ENCODE results near the gene MARCHF10.
"Not testable (repeated sequence)": the region's sequence is repeated elsewhere in the genome, so short reads cannot be mapped to it uniquely, and the experiment has no call there.

The MARCHF10 gene

GRCh38 chr17:62701706-62702085 lies 106.4 kb downstream of the MARCHF10 start:
- Histone ChIP-seq H2BK12ac (ENCODE audit: low read length in 2 of 2) (peak overlapping the region in 1 of 2 experiments; percentile 15), H3K4me2 (ENCODE audit: low read length, poor library complexity, severe bottlenecking) (no peak overlapping the region), H3K4me3 (ENCODE audit: insufficient read depth in 1 of 2, low read depth in 1 of 2, low read length in 2 of 2) (no peak overlapping the region), H2BK15ac (ENCODE audit: low read depth, poor library complexity, severe bottlenecking) (no peak overlapping the region), H3K4me1 (ENCODE audit: control insufficient read depth, insufficient read depth, low read depth, low read length) (peaks cover 22% of the 10 kb centered on the region), H3K79me1 (replicated peaks; ENCODE audit: low read length, poor library complexity, severe bottlenecking) (peaks cover 14% of the 10 kb centered on the region), H3K9me3 (ENCODE audit: control insufficient read depth, low read length) (no peaks in the 10 kb centered on the region), H2BK120ac (ENCODE audit: low read depth, low read length) (no peak overlapping the region), H2BK5ac (ENCODE audit: low read depth, low read length, poor library complexity, severe bottlenecking) (no peak overlapping the region), H3K36me3 (ENCODE audit: control insufficient read depth in 1 of 2, insufficient read depth in 2 of 2, low read depth in 1 of 2, low read length in 2 of 2) (no peaks in the 10 kb centered on the region), H2AFZ (ENCODE audit: low read depth, low read length) (no peak overlapping the region), H2AK5ac (ENCODE audit: low read length, severe bottlenecking) (no peak overlapping the region), H4K8ac (ENCODE audit: low read length) (no peak overlapping the region), H3K27ac (ENCODE audit: low read length, poor library complexity, severe bottlenecking) (no peak overlapping the region), H3K9ac (ENCODE audit: low read length) (no peak overlapping the region), H3K18ac (ENCODE audit: low read depth in 1 of 2, low read length in 2 of 2) (no peak overlapping the region), H4K91ac (ENCODE audit: low read length) (no peak overlapping the region), H3K27me3 (ENCODE audit: control insufficient read depth in 1 of 2, insufficient read depth in 1 of 2, low read length in 2 of 2) (no peaks in the 10 kb centered on the region), H3K4ac (ENCODE audit: low read depth in 1 of 2, low read length in 2 of 2) (no peak overlapping the region), H3K23ac (ENCODE audit: low read length in 2 of 2) (no peak overlapping the region), H3K14ac (ENCODE audit: low read length in 2 of 2) (no peak overlapping the region)
- no peak for DNase-seq
- 92% methylated on average over 8 of the region's 8 CpGs for WGBS

- Histone ChIP-seq H2BK12ac (ENCODE audit: low read length in 2 of 2) (no peak overlapping the region), H2AFZ (ENCODE audit: low read depth, low read length) (no peak overlapping the region), H3K9me3 (ENCODE audit: control insufficient read depth, low read length) (no peaks in the 10 kb centered on the region), H3K36me3 (ENCODE audit: control insufficient read depth in 1 of 2, insufficient read depth in 2 of 2, low read depth in 1 of 2, low read length in 2 of 2) (no peaks in the 10 kb centered on the region), H3K14ac (ENCODE audit: low read length in 2 of 2) (no peak overlapping the region), H3K18ac (ENCODE audit: low read depth in 1 of 2, low read length in 2 of 2) (no peak overlapping the region), H2AK5ac (ENCODE audit: low read length, severe bottlenecking) (no peak overlapping the region), H3K79me1 (replicated peaks; ENCODE audit: low read length, poor library complexity, severe bottlenecking) (peaks cover 10% of the 10 kb centered on the region), H3K27ac (ENCODE audit: low read length, poor library complexity, severe bottlenecking) (no peak overlapping the region), H3K23ac (ENCODE audit: low read length in 2 of 2) (no peak overlapping the region), H3K27me3 (ENCODE audit: control insufficient read depth in 1 of 2, insufficient read depth in 1 of 2, low read length in 2 of 2) (no peaks in the 10 kb centered on the region), H4K91ac (ENCODE audit: low read length) (no peak overlapping the region), H4K8ac (ENCODE audit: low read length) (no peak overlapping the region), H3K9ac (ENCODE audit: low read length) (no peak overlapping the region), H2BK15ac (ENCODE audit: low read depth, poor library complexity, severe bottlenecking) (no peak overlapping the region), H2BK5ac (ENCODE audit: low read depth, low read length, poor library complexity, severe bottlenecking) (no peak overlapping the region), H3K4me3 (ENCODE audit: insufficient read depth in 1 of 2, low read depth in 1 of 2, low read length in 2 of 2) (no peak overlapping the region), H3K4me1 (ENCODE audit: control insufficient read depth, insufficient read depth, low read depth, low read length) (peaks cover 22% of the 10 kb centered on the region), H3K4ac (ENCODE audit: low read depth in 1 of 2, low read length in 2 of 2) (no peak overlapping the region), H3K4me2 (ENCODE audit: low read length, poor library complexity, severe bottlenecking) (no peak overlapping the region), H2BK120ac (ENCODE audit: low read depth, low read length) (no peak overlapping the region)
- DNase-seq: no peak
- WGBS: 88% methylated on average over 12 of the region's 12 CpGs
Measured at GRCh38 chr17:62700964-62701705, 107.0 kb downstream of the MARCHF10 start.

- not testable (repeated sequence) for H2AFZ ChIP-seq (ENCODE audit: low read depth, low read length); H3K36me3 ChIP-seq (ENCODE audit: control insufficient read depth in 1 of 2, insufficient read depth in 2 of 2, low read depth in 1 of 2, low read length in 2 of 2)
Measured at GRCh38 chr17:62698459-62698858, 109.7 kb downstream of the MARCHF10 start.

GRCh38 chr17:62696726-62697490 lies 111.2 kb downstream of the MARCHF10 start:
- H2AK5ac ChIP-seq (ENCODE audit: low read length, severe bottlenecking): no peak overlapping the region
- H3K23ac ChIP-seq (ENCODE audit: low read length in 2 of 2): no peak overlapping the region
- no peak overlapping the region for H3K4me3 ChIP-seq (ENCODE audit: insufficient read depth in 1 of 2, low read depth in 1 of 2, low read length in 2 of 2)
- no peak overlapping the region for H2BK15ac ChIP-seq (ENCODE audit: low read depth, poor library complexity, severe bottlenecking)
- H3K27ac ChIP-seq (ENCODE audit: low read length, poor library complexity, severe bottlenecking): no peak overlapping the region
- H3K9me3 ChIP-seq (ENCODE audit: control insufficient read depth, low read length): no peaks in the 10 kb centered on the region
- no peak overlapping the region for H3K18ac ChIP-seq (ENCODE audit: low read depth in 1 of 2, low read length in 2 of 2)
- H3K4ac ChIP-seq (ENCODE audit: low read depth in 1 of 2, low read length in 2 of 2): no peak overlapping the region
- no peak overlapping the region for H2BK120ac ChIP-seq (ENCODE audit: low read depth, low read length)
- H2BK12ac ChIP-seq (ENCODE audit: low read length in 2 of 2): no peak overlapping the region
- H3K14ac ChIP-seq (ENCODE audit: low read length in 2 of 2): no peak overlapping the region
- no peak overlapping the region for H4K91ac ChIP-seq (ENCODE audit: low read length)
- H3K4me1 ChIP-seq (ENCODE audit: control insufficient read depth, insufficient read depth, low read depth, low read length): peaks cover 5% of the 10 kb centered on the region
- no peaks in the 10 kb centered on the region for H3K79me1 ChIP-seq (replicated peaks; ENCODE audit: low read length, poor library complexity, severe bottlenecking)
- H3K27me3 ChIP-seq (ENCODE audit: control insufficient read depth in 1 of 2, insufficient read depth in 1 of 2, low read length in 2 of 2): no peaks in the 10 kb centered on the region
- peaks cover 10 to 23% of the 10 kb centered on the region in 2 experiments for H3K36me3 ChIP-seq (ENCODE audit: control insufficient read depth in 1 of 2, insufficient read depth in 2 of 2, low read depth in 1 of 2, low read length in 2 of 2)
- no peak overlapping the region for H2AFZ ChIP-seq (ENCODE audit: low read depth, low read length)
- H4K8ac ChIP-seq (ENCODE audit: low read length): no peak overlapping the region
- WGBS: 90% methylated on average over 26 of the region's 27 CpGs
- H2BK5ac ChIP-seq (ENCODE audit: low read depth, low read length, poor library complexity, severe bottlenecking): no peak overlapping the region
- H3K4me2 ChIP-seq (ENCODE audit: low read length, poor library complexity, severe bottlenecking): no peak overlapping the region
- H3K9ac ChIP-seq (ENCODE audit: low read length): peak overlapping the region; percentile 29
- no peak for DNase-seq

More at GRCh38 chr17:62698459-62698858, 109.7 kb downstream of the MARCHF10 start:
- H2BK5ac ChIP-seq (ENCODE audit: low read depth, low read length, poor library complexity, severe bottlenecking); H3K9me3 ChIP-seq (ENCODE audit: control insufficient read depth, low read length); H4K91ac ChIP-seq (ENCODE audit: low read length); H2AK5ac ChIP-seq (ENCODE audit: low read length, severe bottlenecking); H3K27ac ChIP-seq (ENCODE audit: low read length, poor library complexity, severe bottlenecking); H2BK15ac ChIP-seq (ENCODE audit: low read depth, poor library complexity, severe bottlenecking); H2BK12ac ChIP-seq (ENCODE audit: low read length in 2 of 2); H3K79me1 ChIP-seq (replicated peaks; ENCODE audit: low read length, poor library complexity, severe bottlenecking); H3K14ac ChIP-seq (ENCODE audit: low read length in 2 of 2); H2BK120ac ChIP-seq (ENCODE audit: low read depth, low read length); H3K4ac ChIP-seq (ENCODE audit: low read depth in 1 of 2, low read length in 2 of 2); H3K4me3 ChIP-seq (ENCODE audit: insufficient read depth in 1 of 2, low read depth in 1 of 2, low read length in 2 of 2); H3K18ac ChIP-seq (ENCODE audit: low read depth in 1 of 2, low read length in 2 of 2); H3K9ac ChIP-seq (ENCODE audit: low read length); H4K8ac ChIP-seq (ENCODE audit: low read length); H3K4me2 ChIP-seq (ENCODE audit: low read length, poor library complexity, severe bottlenecking); H3K27me3 ChIP-seq (ENCODE audit: control insufficient read depth in 1 of 2, insufficient read depth in 1 of 2, low read length in 2 of 2); DNase-seq; H3K23ac ChIP-seq (ENCODE audit: low read length in 2 of 2): not testable (repeated sequence)
- peaks cover 11% of the 10 kb centered on the region for H3K4me1 ChIP-seq (ENCODE audit: control insufficient read depth, insufficient read depth, low read depth, low read length)
- WGBS: 92% methylated on average over 10 of the region's 11 CpGs

All from mesenchymal stem cell (in vitro differentiated cells and primary cell).